Jurkat, Clone E6-1 (cell line): Measurements from ENCODE around the gene PKNOX2.

ENCODE experiments used
- DNase-seq: peaks from one replicate; pipeline ENCODE4 v3.0.0-alpha.2; 2011; ENCODE audit warnings: low read depth, low spot score
- H3K4me3 ChIP-seq: 2 replicates; pipeline ENCODE4 v1.5.1; 2011; ENCODE audit warnings: mild to moderate bottlenecking, low read length, control low read depth, moderate library complexity

The PKNOX2 gene

DNA sequence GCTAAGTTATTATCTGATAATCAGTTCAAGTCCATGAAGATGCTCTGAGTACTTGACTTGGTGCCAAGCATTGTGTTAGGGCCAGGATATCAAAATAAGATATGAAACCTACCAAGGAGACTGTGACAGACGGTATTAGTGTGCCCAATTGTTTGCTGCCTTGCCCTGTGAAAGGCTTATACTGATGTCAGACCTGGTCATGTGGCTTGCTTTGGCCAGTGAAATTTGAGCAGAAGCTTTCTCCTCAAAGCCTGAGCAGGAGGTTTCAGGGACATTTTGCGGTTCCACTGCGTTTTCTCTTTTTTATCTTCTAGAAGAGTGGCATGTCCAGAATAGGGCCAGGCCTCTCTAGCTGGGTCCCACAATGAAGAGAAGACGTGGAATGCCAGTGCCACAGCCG, 15.8 kb upstream of the PKNOX2 start:
- no peak for DNase-seq
- H3K4me3 ChIP-seq = no peak overlapping the region

DNA sequence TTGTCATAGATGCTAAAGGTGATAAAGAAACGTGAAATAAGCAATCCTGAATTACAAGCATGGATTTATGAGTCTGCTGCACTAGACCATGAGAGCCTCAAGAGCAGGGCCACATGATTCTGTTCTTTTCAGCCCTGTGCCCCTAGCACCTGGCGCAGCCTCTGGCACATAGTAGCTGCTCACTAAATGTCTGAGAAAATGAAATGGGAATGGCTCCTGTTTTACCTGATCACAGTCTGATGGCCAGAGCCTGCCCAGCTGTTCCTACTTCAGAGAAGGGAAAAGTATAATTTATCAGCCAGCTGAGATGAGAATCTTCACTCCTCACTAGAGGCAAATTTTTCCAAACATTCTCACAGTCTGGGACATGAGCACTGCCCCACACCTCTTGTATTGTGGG, 10.7 kb upstream of the PKNOX2 start:
- no peak for DNase-seq
- H3K4me3 ChIP-seq = no peak overlapping the region

DNA sequence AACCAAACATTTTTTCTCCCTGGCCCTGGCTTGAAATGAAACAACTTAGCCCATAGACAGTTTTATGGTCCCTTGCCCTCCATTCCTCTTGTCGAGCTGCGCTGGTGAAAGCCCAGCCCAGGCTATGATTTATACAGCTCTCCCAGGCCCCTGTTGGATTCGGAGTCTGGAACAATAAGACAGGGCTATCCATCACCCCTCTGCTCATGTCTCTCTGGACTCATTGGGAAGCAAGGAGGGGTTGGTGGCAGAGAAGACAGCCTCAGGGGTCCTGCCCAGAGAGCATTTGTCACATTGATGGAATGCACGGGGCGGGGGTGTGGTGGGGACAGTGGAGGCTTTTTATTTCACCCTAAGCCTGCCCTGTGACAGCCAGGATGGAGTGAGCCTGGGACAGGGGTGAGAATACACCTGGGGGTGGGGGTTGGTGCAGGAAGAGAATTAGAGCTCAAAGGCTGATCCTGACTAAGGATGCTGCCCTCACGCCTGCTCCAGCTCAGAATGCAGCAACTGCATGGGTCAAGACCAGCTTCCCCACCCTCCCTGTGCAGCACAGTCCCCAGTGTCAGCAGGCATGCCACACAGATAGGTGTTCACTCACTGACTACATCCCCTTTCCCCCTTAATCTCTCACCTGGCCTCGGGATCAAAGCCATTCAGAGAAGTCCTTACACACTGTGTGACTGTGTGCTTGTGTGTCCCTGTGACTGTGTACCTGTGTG, 10.0 kb upstream of the PKNOX2 start:
- no peak overlapping the region for H3K4me3 ChIP-seq
- DNase-seq = no peak

DNA sequence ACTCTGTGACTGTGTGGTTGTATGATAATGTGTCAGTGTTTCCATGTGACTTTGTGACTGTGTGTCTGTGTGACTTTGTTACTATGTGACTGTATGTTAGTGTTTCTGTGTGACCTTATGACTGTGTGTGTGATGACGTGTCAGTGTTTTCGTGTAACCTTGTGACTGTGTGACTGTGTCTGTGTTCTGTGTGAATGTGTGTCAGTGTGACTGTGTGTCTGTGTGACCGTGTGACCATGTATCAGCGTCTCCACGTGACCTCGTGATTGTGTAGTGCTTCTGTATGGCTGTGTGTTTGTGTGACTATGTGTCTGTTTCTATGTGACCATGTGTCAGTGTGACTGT, 9.5 kb upstream of the PKNOX2 start:
- DNase-seq = no peak
- no peak overlapping the region for H3K4me3 ChIP-seq

DNA sequence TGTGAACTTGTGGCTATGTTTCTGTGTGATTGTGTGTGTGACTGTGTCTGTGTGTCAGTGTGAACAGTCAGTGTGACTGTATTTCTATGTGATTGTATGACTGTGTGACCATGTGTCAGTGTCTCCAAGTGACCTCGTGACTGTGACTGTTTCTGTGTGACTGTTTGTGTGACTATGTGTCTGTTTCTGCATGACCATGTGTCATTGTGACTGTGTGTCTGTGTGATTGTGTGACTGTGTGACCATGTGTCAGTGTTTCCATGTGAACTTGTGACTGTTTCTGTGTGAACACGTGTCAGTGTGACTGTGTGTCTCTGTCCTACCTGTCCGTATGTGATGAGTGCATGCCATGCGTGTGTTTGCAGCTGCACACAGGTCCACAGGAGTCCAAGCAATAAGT, 8.8 kb upstream of the PKNOX2 start:
- H3K4me3 ChIP-seq = no peak overlapping the region
- DNase-seq = no peak

DNA sequence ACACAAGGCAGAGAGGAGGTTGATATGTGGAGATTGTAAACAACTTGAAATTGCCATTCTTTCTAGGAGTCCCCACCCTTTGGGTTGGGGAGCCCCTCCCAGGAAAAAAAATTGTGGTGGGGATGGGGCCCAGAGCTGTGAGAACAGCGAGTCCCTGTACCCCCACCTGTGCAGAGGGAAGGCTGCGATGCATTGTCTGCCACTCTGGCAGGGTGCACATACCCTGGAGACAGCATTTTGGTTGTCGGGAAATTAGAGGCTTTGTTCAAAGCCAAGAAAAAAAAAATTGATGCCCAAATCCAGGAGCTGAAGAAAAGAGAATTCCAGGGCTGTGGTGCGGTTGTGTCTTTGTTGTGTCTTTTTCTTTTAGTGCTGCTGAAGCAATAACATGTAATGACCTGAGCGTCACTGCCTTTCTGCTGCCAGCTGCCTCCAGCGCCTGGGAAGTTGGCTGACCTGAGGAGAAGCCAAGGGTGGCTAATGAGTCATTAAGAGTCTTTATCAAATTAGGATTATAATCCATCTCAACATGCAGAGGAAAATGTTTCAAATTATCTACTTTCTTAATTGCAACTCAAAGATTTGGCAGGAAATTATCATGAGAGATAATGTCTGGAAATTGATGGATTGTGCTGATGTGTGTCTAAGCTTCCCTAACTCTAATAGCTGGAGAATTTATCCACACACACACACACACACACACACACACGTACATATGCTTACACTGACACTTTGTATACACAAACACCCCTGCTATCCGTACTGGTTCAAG, 8.0 kb upstream of the PKNOX2 start:
- no peak overlapping the region for H3K4me3 ChIP-seq
- DNase-seq = no peak

DNA sequence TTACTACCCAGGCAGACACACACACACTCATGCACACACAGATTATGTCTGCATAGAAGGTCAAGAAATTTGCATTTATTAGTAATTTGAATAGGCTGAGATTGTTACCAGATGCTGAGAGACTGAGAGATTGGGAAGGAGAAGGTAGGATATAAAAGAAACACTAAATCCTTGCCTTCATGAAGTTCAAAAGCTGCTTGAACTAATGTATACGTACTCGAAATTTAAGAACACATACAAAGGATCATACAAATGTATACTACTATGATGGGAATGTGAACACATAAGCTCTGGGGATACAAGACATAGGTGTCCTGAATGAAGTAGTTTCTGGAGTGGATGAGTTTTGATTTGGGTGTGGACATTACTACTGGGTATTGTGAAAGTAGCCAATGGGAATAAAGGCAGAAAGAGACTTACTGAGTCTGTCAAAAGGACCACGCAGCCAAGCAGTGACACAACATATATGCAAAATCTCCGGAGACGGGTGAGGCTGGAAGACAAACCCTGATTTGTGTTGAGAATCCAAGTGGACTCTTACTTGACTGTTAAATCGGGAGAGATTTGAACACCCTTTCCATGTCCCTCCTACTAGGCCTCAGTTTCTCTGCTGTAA, 7.3 kb upstream of the PKNOX2 start:
- H3K4me3 ChIP-seq = no peak overlapping the region
- no peak for DNase-seq

DNA sequence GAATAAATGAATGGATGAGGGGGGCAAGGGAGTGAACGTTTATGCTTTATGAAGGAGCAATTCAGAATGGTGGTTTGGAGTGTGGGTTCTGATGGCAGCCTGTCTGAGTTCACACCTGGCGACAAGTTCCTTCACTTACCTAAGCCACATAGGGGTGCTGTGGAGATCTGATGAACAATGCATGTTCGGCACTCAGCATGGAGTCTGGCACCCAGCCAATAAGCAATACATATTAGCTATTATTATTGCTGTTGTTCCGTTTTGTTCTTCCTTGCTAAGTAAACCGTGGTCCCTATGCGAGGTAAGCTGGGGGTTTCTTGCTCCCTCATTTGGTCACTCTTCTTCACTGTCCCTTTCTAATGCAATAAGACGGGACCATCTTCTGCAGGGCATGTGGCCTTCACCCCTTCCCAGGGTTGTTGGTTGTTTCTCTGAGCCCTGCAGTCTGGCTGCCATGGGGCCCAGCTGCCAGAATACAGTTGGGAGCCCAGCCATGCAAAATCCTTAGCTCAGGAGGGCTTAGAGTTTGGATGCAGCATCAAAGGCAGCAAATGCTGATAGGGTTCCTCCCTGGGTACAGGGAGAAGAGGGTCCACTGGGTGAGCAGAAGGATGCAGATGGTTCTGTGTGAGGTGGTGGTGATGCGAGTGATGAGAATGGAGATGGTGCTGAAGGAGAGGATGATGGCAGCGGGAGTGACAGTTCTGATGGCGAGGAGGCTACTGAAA, 6.4 kb upstream of the PKNOX2 start:
- no peak for DNase-seq
- H3K4me3 ChIP-seq = no peak overlapping the region

DNA sequence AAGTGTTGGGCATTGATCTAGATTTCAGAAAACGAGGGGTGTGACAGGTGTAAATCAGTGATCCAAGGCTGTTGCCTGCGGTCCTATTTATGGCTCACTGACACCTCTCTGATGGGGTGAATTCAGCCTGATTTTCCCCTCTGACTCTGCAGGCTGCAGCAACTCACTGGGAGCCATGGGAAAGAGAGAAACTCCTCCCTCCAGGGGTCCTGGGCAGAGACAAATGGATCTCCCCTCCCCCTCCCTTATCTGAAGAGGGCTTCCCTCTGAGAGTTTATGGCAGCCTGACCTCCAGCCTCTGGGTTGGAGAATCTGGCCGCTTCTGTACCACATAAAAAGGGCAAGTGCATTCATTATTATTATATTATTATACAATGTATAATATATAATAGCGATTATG, 1.8 kb upstream of the PKNOX2 start:
- DNase-seq = no peak
- no peak overlapping the region for H3K4me3 ChIP-seq

DNA sequence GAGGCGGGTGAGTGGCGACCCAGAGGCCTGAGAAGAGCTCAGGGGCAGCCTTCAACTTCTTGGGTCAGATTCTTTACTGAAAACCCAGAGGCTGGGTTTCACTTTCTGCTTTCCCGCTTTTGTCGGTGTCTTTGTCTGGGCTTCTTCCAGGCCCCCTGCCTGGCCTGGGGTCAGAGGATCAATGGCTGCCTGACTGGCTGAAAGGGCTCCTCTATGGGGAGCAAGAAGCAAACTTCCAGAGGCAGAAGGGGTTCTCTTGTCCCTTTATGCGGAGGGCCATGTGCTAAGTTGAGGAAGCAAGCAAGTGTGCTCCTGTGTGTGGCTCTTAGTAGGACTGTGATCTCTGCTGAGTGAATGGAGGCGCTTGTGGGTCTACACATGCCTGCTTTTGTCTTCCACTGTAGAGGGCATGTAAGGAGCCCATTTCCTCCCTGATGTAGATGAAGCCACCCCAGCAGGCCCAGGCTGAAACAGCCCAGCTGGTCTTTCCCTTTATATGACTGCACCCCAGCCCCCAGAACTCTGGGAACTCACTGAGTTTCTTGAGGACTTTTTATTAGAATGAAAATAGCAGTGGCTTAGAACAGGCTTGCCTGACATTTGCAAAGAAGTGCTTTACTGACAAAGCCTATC, 1.0 kb upstream of the PKNOX2 start:
- DNase-seq = no peak
- no peak overlapping the region for H3K4me3 ChIP-seq

DNA sequence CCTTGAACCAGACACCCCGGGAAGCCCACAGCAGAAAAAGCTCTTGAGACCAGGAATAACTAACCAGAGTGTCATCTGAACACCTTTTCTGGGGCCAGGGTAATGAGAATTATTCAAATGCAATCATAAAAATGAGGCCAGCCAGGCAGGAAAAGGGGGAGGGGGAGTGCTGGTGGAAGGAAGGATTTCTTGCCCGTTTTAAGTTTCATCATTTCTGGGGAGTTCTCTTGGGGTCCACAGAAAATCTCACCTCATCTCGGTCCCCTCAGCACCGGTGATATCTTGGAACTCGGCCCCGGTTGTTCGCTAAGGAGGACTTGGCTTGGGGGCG, 495 bp upstream of the PKNOX2 start:
- no peak overlapping the region for H3K4me3 ChIP-seq
- no peak for DNase-seq

DNA sequence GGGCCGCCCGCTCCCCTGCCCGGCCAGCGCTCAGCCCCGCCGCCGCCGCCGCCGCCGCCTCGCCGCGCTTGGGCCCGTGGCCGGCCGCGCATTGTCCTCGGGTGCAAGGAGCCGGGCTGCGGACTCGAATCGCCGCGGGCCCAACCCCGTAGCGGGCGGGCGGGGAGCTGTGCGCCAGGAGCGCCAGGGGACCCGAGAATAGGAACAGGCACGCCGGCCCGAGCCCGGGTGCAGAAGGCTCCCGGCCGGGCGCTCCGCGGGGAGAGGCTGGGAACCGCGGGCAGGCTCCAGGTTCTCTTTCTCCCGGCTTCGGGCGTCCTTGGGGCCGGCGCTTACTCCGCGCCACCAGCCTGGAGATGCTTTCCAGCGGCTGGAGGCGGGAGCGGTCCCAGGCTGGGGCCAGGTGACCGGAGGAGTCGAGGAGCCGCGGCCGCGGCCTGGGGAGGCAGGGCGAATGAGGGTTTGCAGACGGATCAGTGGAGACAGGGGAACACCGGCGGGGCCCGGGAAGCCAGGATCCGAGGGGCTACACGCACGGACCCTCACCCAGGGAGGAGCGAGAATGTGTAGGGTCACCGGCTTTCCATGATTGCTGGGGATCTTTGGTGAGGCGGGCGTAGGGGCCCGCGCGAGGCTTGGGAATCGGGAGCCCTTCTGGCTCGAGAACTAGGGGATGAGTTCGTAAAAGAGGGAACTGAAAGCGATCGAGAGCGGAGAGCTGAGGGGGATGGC, 726 bp downstream of the PKNOX2 start:
- no peak for DNase-seq
- H3K4me3 ChIP-seq = no peak overlapping the region

DNA sequence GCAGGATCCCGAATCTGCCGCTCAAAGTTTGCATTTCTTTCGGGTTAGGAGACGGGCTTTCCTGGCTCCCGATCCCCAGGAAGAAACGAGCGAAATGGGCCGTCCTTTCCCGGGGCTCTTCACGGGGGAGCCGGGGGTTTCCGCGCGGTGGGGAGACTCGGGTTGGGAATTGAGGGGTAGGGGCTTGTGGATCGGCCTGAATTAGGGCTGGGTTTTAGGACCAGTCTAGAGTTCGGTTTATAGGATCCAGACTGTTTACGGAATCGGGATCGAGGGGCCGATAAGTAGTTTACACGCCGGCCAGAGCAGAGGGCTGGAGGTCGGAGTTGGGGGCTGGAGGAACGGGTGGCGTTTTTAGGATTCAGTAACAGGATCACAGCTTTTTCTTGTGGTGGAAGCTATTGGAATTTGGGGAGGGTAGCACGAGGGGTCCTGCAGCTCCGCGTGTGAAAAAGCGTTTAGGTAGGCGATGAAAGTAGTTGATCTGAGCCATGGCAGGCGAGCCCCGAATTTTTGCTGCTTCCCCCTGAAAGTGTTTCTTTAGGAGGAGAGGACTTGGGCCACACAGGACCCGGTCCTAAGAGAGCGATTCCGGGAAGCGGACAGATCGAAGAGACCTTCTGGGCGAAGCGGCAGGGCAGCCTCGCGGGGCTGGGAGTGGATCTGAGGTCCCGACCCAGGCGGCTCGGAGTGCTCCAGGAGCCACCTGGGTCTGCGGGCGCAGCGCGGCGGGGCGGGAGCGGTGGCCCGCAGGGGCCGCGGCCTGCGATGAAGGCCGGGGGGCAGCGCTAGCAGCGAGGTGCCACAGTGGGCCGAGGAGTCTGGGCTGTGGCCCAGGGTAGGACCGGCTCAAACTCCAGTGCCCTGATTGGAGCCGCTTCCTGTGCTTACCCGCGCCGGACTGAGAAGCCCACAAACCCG, 1.6 kb downstream of the PKNOX2 start:
- DNase-seq = no peak
- H3K4me3 ChIP-seq = no peak overlapping the region

DNA sequence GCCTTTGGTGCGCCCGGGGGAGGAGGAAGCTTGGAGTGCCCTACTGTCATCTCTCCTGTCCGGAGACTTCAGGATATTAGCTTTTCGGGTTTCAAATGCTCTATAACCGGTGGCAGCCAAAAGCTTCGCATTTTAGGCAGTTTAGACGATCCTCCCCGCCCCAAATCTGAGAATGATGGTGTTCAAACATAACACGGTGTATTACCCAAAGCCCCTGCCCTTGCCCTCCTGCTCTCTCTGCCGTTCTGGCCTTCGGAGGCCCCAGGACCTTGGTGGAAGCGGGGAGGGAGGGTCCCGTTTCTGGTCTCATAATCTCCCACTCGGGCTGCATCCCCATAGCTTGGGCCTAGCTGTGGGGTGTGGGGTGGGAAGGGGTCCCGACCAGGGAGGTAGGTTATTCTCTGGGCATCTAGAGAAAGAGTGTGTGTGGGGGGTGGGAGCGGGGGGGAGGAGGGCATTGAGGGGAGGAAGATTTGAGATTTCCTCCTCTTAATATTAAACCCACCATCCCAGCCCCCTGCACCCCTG, 2.3 kb downstream of the PKNOX2 start:
- H3K4me3 ChIP-seq = no peak overlapping the region

DNA sequence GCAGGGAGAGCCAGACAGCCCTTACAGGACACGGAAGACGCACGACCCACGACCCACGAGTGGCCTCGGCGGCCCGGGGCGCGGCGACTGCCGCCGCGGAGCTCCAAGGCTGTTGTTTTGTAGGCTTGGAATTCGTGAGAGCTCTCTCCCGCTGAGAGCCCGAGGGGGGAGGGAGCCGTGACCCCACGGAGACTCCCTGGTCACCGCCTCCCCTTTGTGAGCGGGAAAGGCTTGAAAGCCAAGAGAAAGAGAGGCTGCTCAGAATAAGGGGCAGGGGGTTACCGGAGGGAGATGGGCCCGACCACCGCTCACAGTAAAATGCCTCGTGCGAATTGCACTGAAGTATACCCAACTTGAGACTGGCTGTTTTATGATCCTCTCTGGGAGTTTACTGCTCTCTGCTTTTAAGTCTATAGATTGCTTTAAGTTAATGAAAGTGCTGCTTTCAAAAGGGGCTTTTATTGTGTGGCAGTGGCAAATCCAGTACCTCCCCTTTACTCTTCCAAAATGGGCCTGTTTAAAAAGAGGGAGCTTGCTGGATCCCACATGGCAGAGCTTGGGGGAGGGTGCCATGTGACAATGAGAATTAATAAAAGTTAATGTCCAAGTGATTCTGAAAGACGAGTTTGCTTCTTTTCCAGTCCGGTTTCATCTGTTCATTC, 2.9 kb downstream of the PKNOX2 start:
- H3K4me3 ChIP-seq = no peak overlapping the region
- DNase-seq = no peak

More for the DNA sequence above, 2.3 kb downstream of the PKNOX2 start:
- DNase-seq = no peak

DNA sequence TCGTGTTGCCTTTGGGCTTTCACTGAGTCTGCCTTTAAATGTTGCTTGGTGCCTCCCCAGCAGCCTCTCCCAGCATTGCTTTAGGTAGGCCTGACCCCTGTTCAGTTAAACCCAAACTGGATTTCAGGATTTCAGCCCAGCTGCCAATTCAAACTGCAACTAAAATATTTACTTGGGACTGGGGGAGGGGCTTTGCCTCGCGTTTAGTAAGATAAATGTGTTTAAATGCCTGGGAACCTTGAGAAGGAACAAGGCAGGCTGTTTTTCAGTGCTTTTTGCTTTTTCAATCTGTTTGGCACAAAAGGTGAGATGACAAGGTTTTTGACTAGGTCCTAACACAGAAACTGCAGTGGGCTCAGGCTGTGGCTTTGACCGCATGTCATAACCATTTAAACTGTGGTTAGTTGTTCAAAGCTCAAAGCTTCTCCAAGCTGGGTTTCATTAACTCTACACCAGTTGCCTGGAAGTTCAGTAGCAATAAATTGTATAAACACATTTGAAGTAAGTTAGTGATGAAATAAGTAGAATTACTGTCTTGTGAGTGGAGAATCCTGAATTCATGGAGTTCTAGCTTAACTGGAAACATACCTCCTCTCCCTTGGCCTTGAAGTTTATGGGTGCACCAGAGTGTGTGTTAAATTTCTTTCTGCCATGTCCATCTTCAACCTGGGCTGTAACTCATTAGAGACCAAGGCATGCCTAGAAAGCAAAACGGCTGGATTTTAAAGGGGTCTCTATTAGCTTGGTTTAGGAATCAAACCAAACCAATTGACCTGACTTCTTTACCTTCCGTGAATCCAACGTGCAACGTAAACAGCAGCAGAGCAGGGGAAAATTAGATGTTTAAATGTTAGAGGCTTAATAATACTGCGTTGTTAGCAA, 3.6 kb downstream of the PKNOX2 start:
- DNase-seq = peak; percentile 32
- no peak overlapping the region for H3K4me3 ChIP-seq
